Stimulated activated CD4-positive, alpha-beta T cell treated with anti-CD3 and anti-CD28 coated beads, Interleukin-1b, Interleukin-23, amount 100 ng/mL, for 1 hour (primary cell): Measurements from ENCODE around the gene LRRC75A.
"Not testable (repeated sequence)": the region's sequence is repeated elsewhere in the genome, so short reads cannot be mapped to it uniquely, and the experiment has no call there.

Experiments used
- DNase-seq, 2 donors: peaks; one replicate each; pipeline ENCODE4 v3.0.0-alpha.2; 2020; ENCODE audit warnings: low read depth in 2 of 2

LRRC75A gene

DNA sequence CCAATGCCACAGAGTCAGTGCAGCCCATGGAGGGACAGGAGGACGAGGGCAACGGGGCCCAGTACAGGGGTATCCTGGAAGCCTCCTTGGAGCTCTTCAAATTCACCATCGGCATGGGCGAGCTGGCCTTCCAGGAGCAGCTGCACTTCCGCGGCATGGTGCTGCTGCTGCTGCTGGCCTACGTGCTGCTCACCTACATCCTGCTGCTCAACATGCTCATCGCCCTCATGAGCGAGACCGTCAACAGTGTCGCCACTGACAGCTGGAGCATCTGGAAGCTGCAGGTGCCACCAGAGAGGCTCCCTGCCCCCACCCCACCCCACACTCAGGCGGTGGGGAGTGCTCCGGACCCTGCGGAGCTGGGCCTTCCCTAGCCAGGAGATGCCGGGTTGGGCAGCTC is 60.0 kb downstream of the LRRC75A start:
- no peak for DNase-seq

DNA sequence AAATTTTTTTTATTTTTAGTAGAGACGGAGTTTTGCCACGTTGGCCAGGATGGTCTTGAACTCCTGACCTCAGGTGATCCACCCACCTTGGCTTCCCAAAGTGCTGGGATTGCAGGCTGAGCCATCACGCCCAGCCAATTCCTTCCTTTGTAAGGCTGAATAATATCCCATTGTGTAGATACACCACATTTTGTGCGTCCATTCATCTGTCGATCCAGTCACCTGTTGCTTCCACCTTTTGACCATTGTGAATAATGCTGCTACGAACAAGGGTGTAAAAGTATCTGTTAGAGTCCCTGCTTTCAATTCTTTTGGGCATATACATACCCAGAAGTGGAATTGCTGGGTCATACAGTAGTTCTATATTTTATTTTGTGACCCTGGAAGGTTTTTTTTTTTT is 61.3 kb downstream of the LRRC75A start:
- DNase-seq = no peak

DNA sequence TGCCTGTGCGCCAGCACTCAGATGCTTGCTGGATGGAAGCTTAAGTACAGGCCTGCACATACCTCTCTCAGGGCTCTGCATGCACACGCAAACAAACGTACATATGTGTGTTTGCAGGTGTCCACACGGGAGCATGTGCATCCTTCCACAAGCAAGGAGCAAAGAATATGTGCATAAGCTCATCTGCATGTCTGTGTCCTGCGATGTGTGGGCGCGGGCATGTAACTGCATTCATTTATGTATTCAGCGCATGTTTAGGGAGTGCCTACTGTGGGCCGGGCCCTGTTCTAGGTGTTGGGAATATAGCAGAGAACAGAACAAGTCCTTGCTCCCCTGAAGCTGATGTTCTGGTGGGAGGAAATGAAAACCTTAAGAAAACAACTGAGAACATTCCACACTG is 62.9 kb downstream of the LRRC75A start:
- no peak for DNase-seq

DNA sequence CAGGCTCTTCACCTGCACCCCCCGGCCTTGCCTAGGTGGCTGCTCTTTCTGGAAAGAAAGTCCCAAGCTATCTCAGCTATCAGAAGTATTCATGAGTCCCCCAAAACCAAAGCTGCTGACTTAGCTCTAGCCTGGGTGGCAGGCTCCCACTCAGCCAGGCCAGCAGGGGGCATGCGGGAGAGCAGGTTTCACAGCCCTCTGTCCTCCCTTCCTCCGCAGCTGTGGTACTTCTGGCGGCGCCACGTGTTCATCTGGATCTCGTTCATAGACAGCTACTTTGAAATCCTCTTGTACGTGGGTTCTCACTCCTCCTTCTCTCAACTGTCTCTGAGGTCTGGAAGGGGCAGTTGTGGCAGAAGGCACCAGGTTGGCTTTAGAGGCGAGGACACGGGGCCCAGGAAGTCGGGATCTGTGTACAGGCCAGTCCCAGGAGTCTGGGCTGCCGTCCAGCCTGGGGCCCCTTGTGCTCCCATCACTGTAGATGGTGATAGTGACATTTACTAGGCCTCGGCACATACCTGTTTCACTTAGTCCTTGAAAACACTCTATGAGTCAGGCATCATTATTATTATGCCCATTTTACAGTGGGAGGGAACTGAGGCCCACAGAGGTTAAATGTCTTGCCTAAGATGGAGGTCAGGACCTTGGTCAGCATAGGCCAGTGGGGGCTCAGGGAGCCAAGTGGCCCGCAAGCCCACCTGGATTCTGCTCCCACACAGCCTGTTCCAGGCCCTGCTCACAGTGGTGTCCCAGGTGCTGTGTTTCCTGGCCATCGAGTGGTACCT is 63.7 kb downstream of the LRRC75A start:
- DNase-seq = no peak

DNA sequence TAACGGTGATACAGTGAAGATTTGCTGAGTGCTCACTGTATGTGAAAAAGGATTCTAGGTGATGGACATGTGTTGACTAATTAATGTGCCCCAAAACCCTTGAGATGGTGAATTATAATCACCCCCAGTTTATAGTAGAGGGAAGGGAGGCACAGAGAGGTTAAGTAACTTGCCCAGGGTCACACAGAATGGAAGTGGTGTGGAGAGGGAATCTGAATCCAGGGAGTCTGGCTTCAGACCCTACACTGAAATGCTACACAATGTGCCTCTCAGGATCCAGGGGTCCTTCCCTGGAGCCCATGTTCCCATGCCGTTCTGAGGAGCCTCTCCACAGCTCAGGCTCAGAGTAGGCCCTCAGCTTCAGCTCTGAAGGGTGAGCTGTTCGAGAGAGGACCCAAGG is 65.0 kb downstream of the LRRC75A start:
- no peak for DNase-seq

DNA sequence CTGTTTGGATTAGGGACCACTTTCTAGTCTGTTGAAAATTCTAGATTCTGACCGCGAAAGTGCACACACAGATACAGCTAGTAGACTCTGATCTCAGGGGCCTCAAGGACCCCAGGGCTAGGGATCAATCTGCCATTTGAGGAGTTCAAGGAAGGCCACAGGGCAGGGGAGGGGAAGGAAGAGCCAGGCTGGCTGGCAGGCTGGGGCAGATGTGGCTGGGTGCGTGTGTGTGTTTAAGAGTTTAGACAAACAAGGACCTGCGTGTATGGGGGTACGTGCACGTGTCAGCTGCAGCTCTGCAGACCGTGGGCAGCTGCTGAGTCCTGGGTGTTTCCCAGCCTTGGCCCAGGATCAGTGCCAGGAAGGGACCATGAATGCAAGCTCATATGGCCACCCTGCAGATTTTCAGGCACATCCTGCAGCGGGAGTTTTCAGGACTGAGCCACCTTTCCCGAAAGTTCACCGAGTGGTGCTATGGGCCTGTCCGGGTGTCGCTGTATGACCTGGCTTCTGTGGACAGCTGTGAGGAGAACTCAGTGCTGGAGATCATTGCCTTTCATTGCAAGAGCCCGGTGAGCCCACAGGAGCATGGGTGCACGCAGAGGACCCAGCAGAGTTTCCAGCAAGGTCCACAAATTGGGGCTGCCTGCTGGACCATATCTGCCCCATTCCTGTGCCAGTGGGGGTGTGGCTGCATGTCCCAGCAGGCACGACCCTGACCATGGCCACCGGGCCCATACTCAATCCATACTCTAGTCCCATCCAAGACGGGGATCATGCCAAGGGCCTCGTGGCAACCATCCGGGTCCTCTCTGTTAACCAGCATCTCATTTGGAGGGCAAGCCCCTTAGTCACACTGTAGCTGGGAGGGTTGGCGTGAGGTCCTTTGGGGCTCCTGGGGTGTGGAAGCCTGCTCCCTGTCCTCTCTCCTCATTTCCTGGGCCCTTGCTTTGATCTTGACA is 66.0 kb downstream of the LRRC75A start:
- no peak for DNase-seq

- DNase-seq = no peak
Observed at GRCh38 chr17:16425202-16425601, 66.8 kb downstream of the LRRC75A start.

DNA sequence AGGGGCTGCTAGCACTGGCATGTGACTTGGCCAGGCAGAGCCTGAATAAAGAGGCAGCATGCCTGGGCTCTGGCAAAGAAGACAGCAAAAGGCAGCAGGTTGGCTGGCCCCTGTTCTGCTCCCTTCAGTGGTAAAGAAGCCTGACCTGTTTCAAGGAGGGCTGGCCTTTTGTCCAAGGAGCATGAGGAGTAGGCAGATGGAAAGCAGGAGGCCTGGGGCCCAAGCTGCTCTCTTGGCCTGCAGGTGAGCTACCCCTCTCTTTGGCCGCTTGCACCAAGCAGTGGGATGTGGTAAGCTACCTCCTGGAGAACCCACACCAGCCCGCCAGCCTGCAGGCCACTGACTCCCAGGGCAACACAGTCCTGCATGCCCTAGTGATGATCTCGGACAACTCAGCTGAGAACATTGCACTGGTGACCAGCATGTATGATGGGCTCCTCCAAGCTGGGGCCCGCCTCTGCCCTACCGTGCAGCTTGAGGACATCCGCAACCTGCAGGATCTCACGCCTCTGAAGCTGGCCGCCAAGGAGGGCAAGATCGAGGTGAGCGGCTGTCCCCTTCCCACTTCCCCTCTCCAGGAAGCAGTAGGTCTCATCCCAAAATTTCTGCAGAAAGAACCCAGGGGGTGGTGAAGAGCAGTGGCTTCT is 68.6 kb downstream of the LRRC75A start:
- DNase-seq = no peak

DNA sequence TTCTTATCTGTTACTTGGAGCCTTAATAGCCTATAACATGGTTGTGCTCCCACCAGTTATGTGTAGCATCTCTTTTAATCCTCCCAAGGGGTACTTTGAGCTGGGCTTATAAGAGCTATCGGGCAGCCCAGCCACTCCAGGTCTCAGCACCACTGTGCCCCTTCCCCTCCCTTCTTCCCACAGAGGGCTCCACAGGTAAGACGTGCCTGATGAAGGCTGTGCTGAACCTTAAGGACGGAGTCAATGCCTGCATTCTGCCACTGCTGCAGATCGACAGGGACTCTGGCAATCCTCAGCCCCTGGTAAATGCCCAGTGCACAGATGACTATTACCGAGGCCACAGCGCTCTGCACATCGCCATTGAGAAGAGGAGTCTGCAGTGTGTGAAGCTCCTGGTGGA is 69.6 kb downstream of the LRRC75A start:
- no peak for DNase-seq

DNA sequence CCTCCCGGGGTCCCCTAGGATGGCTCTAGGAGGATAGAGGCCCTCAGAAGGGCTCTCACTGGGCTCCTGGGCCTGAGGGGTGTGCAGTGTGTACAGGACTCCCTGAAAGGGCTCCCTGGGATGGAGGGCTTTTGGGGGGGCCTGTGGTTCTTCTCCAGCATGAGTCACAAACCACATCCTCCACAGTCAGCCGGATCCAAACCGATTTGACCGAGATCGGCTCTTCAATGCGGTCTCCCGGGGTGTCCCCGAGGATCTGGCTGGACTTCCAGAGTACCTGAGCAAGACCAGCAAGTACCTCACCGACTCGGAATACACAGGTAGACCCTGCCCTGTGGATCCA is 72.1 kb downstream of the LRRC75A start:
- no peak for DNase-seq

- no peak for DNase-seq
Observed at GRCh38 chr17:16419074-16419928, 72.7 kb downstream of the LRRC75A start.

DNA sequence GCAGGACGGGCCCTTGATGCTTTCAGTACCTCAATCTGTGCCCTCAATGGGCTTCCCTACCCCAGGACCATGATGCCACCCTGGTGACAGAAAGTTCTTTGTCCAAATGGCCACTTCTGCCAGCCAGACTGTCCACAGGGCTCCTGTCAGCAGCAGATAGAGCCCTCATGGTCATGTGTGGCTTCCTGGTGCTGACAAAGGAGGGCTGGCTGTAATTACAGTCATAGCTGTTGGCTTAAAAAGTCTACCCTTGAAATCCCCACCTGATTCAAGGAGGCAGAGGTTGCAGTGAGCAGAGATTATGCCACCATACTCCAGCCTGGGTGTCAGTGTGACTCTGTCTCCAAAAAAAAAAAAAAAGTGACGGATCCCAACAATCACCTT is 73.3 kb downstream of the LRRC75A start:
- DNase-seq = no peak

DNA sequence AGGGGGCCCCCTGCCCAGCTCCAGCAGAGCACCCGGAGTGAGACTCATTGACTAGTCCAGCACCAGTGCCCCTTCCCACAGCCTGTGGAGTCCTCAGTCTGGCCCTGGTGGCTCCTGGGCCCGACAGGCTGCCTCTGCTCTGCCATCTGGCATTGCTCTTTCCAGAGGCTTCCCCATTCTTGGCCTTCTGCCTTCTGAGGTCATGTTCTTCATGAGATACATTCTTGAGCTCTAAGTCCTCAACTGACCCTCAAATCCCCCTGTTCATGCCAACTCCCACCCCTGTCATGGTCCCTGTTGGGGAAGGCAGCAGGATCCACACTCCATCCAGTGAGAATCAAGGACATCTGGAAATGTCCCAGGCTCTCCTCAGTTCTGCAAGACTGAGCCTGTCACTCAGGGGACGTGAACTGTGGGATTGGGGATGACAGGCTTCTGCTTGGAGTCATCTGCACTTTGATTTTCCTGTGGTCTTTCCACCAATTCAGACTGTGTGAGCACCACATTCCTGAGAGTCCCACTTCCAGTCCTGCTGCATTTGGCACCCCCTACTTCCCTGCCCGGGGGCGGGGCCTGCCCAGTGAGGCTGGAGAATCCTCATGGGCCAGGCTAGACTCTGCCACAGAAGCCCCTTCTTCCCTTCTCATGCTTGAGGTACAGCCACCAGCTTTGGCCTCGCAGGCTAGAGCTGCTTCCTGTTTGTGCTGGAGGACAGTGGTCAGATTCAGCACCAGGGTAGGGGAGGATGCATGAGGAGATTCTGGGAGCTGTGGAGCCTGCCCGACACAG is 73.9 kb downstream of the LRRC75A start:
- DNase-seq = no peak

DNA sequence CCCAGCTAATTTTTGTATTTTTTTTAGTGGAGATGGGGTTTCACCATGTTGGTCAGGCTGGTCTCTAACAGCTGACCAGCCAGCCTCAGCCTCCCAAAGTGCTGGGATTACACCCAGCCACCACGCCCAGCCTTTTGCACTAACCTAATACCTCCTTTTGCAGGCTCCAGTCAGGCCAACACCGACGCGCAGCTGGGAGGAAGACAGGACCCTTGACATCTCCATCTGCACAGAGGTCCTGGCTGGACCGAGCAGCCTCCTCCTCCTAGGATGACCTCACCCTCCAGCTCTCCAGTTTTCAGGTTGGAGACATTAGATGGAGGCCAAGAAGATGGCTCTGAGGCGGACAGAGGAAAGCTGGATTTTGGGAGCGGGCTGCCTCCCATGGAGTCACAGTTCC is 74.6 kb downstream of the LRRC75A start:
- DNase-seq = no peak

GRCh38 chr17:16415031-16415924 is 76.7 kb downstream of the LRRC75A start, which contains the start of gene TRPV2:
Gene TRPV2 (plus strand): TSS chr17:16415571. CDS start chr17:16417669, 2,098 bp downstream.
- DNase-seq = no peak

DNA sequence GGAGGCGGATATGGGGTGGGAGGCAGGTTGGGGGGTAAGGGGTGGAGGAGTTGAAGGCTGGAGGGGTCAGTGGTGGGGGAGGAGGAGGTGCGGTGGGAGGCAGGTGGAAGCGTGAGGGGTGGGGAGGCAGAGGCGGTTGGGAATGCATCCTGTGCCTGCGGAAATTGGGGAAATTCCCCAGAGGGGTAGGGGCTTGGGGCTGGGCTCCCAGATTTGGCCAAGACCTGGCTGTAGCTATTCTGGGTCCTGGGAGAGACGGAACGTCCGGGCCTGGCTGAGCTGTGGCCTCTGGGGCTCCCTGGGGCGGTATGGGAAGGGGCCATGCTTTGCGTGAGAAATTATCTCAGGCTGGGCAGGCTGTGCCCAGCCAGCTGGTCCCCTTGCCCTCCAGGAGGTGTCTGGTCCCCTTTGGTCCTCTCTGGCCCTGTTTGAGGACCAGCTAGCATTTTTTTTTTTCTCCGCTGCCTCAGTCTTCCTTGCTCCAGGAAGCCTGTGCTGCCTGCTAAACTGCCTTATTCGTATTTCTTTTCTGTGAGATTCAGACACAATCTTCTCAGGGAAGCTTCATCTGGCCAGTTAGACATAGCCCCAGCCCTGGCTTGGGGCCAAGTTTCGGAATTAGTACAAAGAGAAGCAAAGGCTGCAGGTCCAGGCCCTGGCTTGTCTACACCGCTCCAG is 83.9 kb downstream of the LRRC75A start:
- no peak for DNase-seq

DNA sequence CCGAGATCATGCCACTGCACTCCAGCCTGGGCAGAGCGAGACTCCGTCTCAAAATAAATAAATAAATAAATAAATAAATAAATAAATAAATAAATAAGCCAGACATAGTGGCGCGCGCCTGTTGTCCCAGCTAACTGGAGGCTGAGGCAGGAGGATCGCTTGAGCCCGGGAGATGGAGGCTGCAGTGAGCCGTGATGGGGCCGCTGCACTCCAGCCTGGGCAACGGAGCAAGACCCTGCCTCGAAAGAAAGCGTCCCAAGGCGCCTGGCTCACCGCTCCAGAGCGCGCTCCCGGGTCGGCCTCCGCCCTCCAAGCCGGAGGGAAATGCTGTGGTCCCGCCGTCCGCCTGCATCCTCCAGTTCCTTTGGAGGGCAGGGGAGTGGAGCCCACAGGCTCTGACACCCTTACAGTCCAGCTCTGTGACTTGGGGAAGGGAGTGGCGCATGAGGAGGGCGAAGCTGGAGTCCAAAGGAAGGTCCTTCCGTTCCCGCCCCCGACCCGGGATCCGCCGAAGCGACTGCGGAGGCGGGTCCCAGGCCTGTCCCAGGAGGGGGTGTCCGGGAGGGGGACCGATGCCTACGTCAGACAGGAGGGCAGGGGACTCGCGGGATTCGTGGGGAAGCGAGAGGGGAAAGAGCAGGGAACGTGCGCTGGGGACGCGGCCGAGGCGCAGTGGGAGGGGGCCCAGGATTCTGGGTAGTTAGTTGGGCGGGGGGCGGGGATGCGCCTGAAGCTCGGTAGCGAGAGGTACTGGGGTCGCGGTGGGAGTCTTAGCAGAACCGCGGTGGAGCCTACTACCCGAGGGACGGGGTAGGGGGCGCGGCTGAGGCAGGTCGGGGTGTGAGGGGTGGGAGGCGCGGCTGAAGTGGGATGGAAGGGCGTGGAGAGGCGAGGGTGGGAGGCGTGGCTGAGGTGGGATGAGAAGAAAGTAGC is 85.0 kb downstream of the LRRC75A start:
- DNase-seq = no peak

DNA sequence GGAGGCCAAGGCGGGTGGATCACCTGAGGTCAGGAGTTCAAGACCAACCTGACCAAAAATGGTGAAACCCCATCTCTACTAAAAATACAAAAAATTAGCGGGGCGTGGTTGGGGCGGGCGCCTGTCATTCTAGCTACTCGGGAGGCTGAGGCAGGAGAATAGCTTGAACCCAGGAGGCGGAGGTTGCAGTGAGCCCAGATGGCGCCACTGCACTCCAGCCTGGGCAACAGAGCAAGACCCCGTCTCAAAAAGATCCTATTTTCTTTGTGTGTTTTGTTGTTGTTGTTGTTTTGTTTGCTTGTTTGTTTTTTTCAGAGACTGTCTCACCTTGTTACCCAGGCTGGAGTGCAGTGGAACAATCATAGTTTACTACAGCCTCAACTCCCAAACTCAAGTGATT is 88.1 kb downstream of the LRRC75A start:
- DNase-seq = not testable (repeated sequence)
